D721Med (cell line): ENCODE data around the gene VDR.

Experiments used
- DNase-seq: peaks from one replicate; pipeline ENCODE4 v3.0.0; 2011; ENCODE audit warnings: low spot score; ENCODE audit not compliant: insufficient read length
- FAIRE-seq: peaks from 2 replicates; lab custom pipeline; 2011; peaks lifted over from hg19 to GRCh38; lab: Jason Lieb, UNC
- CTCF ChIP-seq: IDR thresholded peaks from 2 replicates; pipeline ENCODE4 v1.5.1; 2012; ENCODE audit warnings: mild to moderate bottlenecking, control low read depth; ENCODE audit not compliant: insufficient read depth; ENCODE audit errors: missing control alignments

VDR gene

GRCh38 chr12:47904713-47905709 is at the start of gene VDR:
Gene VDR, minus strand, starts transcription at chr12:47904994. Its CDS starts 25,881 bp downstream, at chr12:47879113.
- FAIRE-seq (no peak), DNase-seq (peak; percentile 44)
- TF ChIP-seq CTCF: peak; percentile 3

GRCh38 chr12:47954058-47954457 is 49.3 kb upstream of the VDR start:
- FAIRE-seq: no peak
- DNase-seq: no peak
- no peak for TF ChIP-seq CTCF

GRCh38 chr12:47950856-47951468 is 46.2 kb upstream of the VDR start:
- DNase-seq (no peak), FAIRE-seq (no peak)
- no peak for TF ChIP-seq CTCF

GRCh38 chr12:47949441-47950341 is 44.9 kb upstream of the VDR start:
- TF ChIP-seq CTCF: peak; percentile 67

GRCh38 chr12:47947341-47947740 is 42.5 kb upstream of the VDR start:
- FAIRE-seq (no peak), DNase-seq (no peak)
- no peak for TF ChIP-seq CTCF

More at GRCh38 chr12:47949441-47950341, 44.9 kb upstream of the VDR start:
- FAIRE-seq (no peak), DNase-seq (peak; percentile 82)

- FAIRE-seq (no peak), DNase-seq (no peak)
- TF ChIP-seq CTCF: no peak
These were observed 41.9 kb upstream of the VDR start for GRCh38 chr12:47946413-47947323.
